HG02610 (cell line): ENCODE measurements around the gene LIN7A.
A peak's percentile ranks its signal among the peaks of the same experiment; 100 is the strongest.
"Not testable (repeated sequence)": the region's sequence is repeated elsewhere in the genome, so short reads cannot be mapped to it uniquely, and the experiment has no call there.

Source experiments
- ATAC-seq: cut with Tn5 transposase; IDR thresholded peaks from one replicate; pipeline ENCODE4 v1.9.1; 2021; ENCODE audit warnings: mild to moderate bottlenecking, moderate library complexity; ENCODE audit not compliant: unreplicated experiment

Gene LIN7A

GRCh38 chr12:80924437-80924836, 13.3 kb downstream of the LIN7A start:
- ATAC-seq, result no peak

GRCh38 chr12:80920006-80920405, 17.7 kb downstream of the LIN7A start:
- ATAC-seq, result no peak

GRCh38 chr12:80917651-80918050, 20.1 kb downstream of the LIN7A start:
- no peak for ATAC-seq

- ATAC-seq, result no peak
Measured at GRCh38 chr12:80912901-80913770, 24.6 kb downstream of the LIN7A start.

GRCh38 chr12:80909370-80909769, 28.4 kb downstream of the LIN7A start:
- ATAC-seq, result no peak

GRCh38 chr12:80902711-80903110, 35.0 kb downstream of the LIN7A start:
- no peak for ATAC-seq

GRCh38 chr12:80901661-80902060, 36.1 kb downstream of the LIN7A start:
- ATAC-seq, result no peak

GRCh38 chr12:80895240-80895639, 42.5 kb downstream of the LIN7A start:
- ATAC-seq, result no peak

GRCh38 chr12:80894179-80894578, 43.6 kb downstream of the LIN7A start:
- ATAC-seq, result no peak

- peak; percentile 56 for ATAC-seq
Measured at GRCh38 chr12:80892597-80893445, 44.9 kb downstream of the LIN7A start.

- no peak for ATAC-seq
Measured at GRCh38 chr12:80884651-80885050, 53.1 kb downstream of the LIN7A start.

GRCh38 chr12:80881106-80881505, 56.6 kb downstream of the LIN7A start:
- ATAC-seq, result no peak

- ATAC-seq, result not testable (repeated sequence)
Measured at GRCh38 chr12:80878452-80878851, 59.3 kb downstream of the LIN7A start.

GRCh38 chr12:80877721-80878265, 59.9 kb downstream of the LIN7A start:
- no peak for ATAC-seq

GRCh38 chr12:80872053-80872452, 65.7 kb downstream of the LIN7A start:
- no peak for ATAC-seq

- no peak for ATAC-seq
Measured at GRCh38 chr12:80869264-80869663, 68.5 kb downstream of the LIN7A start.

GRCh38 chr12:80868576-80868975, 69.2 kb downstream of the LIN7A start:
- ATAC-seq, result no peak

GRCh38 chr12:80867941-80868340, 69.8 kb downstream of the LIN7A start:
- no peak for ATAC-seq

- ATAC-seq, result no peak
Measured at GRCh38 chr12:80864046-80864735, 73.5 kb downstream of the LIN7A start.

GRCh38 chr12:80862531-80862930, 75.2 kb downstream of the LIN7A start:
- ATAC-seq, result no peak
